GM18868 (cell line): ENCODE measurements around the gene NDUFV1.
A peak's percentile ranks its signal among the peaks of the same experiment; 100 is the strongest.
"Not testable (repeated sequence)": the region's sequence is repeated elsewhere in the genome, so short reads cannot be mapped to it uniquely, and the experiment has no call there.

Source experiments
- ATAC-seq: cut with Tn5 transposase; IDR thresholded peaks from one replicate; pipeline ENCODE4 v1.9.1; 2021; ENCODE audit warnings: mild to moderate bottlenecking, moderate library complexity; ENCODE audit not compliant: unreplicated experiment

The NDUFV1 gene

DNA sequence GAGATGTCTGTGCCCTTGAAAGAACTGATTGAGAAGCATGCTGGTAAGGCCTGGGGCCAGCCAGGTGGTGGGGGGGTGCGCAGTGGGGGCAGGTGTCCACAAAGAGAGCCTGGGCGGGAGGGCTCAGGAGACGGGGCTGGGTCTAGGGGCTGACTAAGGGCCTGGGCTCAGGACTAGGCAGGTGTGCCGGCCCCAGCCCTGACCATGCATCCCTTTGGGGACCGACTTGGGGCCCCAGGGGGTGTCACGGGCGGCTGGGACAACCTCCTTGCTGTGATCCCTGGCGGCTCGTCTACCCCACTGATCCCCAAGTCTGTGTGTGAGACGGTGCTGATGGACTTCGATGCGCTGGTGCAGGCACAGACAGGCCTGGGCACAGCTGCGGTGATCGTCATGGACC, 4.4 kb downstream of the NDUFV1 start:
- no peak for ATAC-seq

DNA sequence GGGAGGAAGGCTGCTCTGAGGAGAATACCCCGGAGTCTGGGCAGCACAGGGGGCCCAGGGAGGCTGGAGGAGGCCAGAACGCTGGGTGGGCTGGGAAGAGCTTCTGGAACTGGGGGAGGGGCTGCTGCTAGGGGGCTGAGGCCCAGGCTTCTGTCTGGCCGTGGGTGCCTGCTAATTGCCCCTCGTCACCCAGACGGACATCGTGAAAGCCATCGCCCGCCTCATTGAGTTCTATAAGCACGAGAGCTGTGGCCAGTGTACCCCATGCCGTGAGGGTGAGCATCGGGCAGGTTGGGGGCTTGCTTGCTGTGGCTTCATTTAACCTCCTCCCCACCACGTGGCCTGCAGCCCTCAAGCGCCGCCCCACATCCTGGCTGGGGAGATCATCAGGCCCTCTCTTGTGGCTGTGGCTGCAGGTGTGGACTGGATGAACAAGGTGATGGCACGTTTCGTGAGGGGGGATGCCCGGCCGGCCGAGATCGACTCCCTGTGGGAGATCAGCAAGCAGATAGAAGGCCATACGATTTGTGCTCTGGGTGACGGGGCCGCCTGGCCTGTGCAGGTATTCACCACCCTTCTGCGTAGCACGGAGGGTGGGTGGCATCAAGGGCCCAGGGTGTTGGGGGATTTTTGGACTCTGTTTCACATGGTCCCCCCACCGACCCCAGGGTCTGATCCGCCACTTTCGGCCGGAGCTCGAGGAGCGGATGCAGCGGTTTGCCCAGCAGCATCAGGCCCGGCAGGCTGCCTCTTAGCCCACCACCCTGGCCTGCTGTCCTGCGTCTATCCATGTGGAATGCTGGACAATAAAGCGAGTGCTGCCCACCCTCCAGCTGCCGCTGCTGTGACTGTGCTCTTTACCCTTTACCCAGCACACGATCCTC, 5.2 kb downstream of the NDUFV1 start:
- no peak for ATAC-seq

DNA sequence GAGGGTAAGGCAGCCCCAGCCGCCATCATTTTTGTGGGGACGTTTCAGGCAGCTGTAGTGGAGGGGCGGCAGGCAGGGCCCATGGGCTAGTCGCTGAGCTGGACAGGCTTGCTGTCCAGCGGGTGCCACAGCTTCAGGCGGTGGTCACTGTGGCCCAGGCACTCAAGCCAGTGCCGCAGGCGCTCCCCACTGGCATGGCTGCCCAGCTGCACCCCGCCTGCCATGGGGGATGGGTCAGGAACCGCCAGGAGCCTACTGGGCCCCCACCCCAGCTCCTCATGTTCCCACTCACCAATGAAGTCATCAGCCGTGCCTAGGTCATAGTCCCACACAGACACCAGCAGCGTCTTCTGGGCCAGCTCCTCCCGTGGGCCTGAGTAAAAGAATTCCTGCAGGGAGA, 6.0 kb downstream of the NDUFV1 start:
- ATAC-seq = no peak

DNA sequence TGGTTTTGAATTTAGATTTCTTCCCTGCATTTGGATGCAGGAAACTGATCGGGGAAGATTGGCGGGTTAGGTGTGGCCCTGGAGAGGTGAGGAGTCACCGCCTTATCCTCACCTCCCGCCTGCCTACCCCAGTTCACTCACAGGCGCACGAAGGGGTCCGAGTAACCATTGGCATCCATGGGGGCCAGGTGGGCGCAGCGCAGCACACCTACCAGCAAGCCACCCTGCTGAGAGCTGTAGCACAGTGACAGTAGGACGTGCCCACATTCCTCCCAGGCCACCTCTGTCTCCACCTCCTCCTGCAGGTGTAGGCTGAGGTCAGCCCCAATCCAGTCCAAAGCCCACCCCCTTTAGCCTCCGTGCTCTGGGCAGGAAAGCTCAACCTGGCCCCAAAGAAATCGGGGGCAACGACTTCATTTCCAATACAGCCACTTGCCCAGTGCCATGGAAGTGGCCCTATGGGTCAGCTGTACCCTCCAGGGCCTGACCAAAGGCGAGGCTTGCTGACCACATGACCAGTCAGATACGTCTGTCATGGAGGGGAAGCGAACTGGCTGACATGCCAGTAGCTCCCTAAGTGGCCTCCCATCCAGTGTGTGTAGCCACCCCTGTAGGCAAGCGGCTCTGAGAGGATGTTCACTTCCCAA, 6.7 kb downstream of the NDUFV1 start:
- ATAC-seq = no peak

DNA sequence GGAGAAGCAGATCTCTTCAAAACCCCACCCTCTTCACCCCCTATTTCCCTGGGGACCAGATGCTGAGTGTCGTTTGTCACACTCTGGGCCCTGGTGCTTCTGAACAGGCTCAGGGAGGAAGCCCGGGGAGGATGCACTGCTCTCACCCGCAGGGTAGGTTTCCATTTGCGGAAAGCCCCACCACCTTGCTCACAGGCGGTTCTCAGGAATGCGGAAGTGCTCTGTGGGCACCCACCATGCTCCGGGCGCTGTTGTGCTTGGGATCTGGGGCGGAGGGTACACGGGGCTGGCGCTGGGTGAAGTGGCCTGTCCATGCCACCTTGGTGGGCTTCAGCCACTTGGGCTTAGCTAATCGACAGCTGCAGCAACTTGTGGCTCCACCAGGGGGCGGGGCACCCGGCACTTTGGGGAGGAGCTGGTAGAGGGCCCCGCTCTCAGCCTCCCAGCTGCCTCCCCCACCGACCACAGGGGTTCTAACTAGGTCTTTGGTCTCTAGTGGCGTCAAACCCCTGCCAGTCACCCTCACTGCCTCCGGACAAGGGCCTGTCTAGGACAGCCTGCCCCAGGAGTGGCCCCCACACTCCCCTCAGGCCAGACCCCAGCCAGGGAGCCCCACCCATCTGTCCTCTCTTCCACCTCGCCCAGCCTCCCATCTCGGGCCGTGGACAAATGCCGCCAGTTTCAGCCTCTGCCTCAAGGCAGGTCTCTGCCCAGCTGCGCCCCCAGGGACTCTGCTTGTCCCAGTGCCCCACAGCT, 7.4 kb downstream of the NDUFV1 start:
- ATAC-seq = peak; percentile 82

DNA sequence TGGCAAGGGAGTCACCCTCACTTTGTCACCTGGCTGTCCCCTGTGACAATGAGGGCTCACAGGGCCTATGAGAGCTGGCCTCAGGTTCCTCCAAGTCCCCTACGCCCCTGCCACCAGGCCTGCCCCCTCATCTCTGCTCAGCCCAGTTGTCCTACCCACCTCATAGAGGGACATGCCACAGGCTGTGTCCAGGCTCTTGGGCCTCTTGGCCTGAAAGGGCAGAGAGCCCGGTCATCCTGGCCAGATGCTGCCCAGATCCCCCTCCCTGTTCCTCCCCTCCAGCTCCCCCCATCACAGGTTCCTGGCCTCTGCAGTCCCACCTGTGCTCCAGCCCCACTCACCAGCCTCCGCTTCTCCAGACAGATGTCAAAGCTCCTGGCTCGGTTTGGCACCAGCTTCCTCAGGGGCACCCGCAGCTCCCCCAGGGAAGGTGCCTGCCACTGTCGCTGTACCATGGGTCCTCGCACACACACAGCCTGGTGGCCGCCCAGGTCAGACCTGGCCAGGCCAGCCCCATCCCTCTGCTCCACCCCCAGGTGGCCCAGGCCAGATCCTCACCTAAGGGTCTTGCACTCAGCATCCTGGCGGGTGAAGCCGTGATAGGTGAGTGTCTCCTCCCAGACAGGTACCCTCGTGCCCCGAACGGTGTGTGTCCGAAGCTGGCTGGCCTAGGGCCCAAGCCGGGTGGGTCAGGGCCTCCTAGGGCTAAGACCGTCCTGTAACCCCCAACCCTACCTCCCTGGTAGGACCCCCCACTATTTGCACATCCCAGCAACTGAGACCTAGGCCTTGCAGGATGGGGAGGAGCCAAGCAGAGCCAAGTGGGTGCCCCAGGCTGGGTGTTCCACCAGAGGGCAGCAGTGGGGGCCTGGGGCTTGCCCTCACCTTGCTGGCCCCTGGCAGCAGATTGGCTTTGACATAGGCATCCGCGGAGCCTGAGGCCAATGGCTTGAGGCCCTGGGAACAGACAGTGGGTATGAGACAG, 8.3 kb downstream of the NDUFV1 start:
- no peak for ATAC-seq

DNA sequence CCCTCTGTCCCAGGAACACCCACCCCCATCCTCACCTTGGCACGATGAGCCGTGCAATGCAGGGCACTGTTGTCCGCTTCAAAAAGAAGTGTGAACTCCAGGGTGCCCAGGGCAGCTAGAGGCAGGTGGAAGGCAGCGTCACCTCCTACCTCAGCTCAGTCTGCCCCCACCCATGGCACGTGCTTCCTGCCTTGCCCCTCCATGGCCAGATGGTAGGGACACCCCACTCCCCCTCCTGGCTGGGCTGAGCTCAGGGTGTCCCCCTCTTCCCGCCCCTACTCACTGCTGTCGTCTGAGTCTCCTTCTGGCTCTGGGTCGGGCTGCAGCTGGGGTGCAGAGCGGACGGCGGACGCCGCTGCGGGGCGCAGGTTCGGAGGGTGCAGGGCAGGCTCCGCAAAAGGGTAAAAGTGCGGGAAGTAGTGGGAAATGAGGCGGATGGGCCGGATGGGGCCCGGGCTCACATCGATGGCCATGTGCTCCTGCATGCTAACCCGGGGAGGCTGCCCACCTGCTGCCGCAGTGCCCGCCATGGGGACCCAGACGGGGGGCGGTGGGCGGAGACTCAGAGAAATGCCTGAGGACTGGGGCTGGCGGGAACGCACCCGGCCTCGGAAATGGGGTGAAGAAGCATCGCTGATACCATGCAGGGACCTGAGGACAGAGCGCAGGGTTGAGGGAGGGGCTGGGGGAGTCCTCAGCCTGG, 9.1 kb downstream of the NDUFV1 start:
- ATAC-seq = no peak

DNA sequence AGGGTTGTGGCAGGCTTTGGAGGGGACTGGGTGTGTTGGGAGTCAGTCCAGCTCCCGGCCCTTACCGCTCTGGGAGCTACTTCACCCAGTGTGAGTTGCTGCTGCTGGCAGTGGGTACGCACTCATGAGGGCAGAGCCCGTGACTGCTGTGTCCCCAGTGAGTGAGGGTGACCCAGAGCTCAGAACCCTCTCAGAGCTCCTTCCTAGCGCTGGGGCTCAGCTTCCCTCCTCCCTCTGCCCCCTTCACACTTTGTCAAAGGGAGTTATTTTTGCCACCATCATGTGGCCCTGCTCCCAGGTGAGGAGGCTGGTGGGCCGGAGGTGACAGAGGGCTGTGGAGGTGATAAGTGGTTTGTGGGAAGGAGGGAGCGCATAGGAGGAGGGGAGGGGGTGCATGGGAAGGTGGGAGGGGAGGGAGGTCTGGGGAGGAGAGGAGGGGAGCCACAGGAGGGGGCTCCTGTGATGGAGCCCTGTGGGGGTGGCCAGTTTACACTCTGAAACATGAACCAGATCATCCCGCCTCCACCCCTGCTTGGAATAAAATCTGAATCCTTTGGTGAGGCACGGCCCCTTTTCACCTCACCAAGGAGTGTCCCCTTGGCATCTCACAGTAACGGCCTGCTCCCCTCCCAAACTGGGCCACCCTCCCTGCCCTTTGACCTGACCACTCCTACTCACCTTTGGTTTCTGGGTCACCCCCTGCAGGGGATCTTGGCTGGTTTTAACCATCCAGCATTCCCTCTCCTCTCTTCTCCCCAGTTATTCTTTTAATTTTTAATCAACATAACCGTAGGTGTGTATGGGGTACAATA, 9.9 kb downstream of the NDUFV1 start:
- ATAC-seq = no peak

DNA sequence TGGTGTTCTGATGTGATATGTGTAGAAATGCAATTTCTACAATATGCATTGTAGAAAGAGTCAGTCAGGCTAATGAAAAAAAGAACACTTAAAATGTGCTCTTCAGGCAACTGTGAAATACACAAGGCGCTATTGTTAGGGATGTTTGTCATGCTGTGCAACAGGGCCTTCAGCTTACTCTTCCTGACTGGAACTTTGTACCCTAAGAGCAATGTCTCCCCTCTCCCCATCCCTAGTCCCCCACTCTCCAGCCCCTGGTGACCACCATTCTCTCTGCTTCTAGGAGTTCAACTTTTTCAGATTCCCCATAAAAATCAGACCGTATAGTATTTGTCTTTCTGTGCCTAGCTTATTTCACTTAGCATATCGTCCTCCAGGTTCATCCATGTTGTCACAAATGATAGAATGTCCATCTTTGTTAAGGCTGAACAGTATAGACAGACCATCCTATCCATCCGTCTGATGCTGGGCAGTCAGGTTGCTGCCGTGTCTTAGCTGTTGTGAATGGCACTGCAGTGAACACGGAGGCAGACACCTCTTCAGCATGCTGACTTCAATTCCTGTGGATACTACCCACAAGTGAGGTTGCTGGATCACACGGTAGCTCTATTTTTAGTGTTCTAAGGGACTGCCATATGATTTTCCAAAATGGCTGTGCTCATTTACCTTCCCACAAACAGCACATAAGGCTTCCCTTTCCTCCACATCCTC, 10.7 kb downstream of the NDUFV1 start:
- ATAC-seq = no peak

DNA sequence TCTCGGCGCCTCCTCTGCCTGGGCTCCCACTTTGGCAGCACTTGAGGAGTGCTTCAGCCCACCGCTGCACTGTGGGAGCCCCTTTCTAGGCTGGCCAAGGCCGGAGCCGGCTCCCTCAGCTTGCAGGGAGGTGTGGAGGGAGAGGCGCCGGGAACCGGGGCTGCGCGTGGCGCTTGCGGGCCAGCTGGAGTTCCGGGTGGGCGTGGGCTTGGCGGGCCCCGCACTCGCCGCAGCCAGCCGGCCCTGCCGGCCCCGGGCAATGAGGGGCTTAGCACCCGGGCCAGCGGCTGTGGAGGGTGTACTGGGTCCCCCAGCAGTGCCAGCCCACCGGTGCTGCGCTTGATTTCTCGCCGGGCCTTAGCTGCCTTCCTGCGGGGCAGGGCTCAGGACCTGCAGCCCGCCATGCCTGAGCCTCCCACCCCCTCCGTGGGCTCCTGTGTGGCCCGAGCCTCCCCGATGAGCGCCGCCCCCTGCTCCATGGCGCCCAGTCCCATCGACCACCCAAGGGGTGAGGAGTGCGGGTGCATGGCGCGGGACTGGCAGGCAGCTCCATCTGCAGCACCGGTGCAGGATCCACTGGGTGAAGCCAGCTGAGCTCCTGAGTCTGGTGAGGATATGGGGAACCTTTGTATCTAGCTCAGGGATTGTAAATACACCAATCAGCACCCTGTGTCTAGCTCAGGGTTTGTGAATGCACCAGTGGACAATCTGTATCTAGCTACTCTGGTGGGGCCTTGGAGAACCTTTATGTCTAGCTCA, 12.3 kb downstream of the NDUFV1 start:
- ATAC-seq = not testable (repeated sequence)

DNA sequence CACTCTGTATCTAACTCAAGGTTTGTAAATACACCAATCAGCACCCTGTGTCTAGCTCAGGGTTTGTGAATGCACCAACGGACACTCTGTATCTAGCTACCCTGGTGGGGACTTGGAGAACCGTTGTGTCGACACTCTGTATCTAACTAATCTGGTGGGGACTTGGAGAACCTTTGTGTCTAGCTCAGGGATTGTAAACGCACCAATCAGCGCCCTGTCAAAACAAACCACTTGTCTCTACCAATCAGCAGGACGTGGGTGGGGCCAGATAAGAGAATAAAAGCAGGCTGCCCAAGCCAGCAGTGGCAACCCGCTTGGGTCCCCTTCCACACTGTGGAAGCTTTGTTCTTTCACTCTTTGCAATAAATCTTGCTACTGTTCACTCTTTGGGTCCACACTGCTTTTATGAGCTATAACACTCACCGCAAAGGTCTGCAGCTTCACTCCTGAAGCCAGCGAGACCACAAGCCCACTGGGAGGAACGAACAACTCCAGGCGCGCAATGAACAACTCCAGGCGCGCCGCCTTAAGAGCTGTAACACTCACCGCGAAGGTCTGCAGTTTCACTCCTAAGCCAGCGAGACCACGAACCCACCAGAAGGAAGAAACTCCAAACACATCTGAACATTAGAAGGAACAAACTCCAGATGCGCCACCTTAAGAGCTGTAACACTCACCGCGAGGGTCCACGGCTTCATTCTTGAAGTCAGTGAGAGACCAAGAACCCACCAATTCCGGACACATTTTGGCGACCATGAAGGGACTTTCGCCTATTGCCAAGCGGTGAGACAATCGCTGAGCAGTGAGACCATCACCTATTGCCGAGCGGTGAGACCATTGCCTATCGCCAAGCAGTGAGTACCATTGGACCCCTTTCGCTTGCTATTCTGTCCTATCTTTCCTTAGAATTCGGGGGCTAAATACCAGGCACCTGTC, 13.2 kb downstream of the NDUFV1 start:
- not testable (repeated sequence) for ATAC-seq

DNA sequence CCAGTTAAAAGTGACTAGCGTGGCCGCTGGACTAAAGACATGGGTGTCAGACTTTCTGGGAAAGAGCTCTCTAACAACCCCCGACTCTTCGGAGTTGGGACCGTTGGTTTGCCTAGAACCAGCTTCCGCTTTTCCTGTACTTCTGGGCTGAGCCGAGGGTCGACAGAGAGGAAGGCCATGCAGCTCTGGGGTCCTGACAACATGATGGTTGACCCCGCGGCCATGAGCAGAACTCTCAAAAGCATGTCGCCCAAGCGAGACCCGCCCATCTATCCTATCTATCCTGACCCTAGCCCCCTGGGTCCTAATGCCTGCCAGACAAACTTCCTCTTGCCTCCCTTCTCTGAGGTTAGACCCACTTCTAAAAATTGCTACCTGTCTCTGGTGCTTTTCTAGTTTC, 13.9 kb downstream of the NDUFV1 start:
- not testable (repeated sequence) for ATAC-seq

DNA sequence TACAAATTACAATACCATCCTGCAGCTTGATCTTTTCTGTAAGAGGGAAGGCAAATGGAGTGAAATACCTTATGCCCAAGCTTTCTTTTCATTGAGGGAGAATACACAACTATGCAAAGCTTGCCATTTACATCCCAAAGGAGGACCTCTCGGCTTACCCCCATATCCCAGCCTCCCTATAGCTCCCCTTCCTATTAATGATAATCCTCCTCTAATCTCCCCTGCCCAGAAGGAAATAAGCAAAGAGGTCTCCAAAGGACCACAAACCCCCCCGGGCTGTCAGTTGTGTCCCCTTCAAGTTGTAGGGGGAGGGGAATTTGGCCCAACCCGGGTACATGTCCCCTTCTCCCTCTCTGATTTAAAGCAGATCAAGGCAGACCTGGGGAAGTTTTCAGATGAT, 15.2 kb downstream of the NDUFV1 start:
- not testable (repeated sequence) for ATAC-seq

DNA sequence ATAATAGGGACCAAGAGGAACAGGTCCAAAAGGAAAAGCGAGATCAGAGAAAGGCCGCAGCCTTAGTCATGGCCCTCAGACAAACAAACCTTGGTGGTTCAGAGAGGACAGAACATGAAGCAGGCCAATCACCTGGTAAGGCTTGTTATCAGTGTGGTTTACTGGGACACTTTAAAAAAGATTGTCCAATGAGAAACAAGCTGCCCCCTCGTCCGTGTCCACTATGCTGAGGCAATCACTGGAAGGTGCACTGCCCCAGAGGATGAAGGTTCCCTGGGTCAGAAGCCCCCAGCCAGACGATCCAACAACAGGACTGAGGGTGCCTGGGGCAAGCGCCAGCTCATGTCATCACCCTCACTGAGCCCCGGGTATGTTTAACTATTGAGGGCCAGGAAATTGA, 16.2 kb downstream of the NDUFV1 start:
- not testable (repeated sequence) for ATAC-seq

DNA sequence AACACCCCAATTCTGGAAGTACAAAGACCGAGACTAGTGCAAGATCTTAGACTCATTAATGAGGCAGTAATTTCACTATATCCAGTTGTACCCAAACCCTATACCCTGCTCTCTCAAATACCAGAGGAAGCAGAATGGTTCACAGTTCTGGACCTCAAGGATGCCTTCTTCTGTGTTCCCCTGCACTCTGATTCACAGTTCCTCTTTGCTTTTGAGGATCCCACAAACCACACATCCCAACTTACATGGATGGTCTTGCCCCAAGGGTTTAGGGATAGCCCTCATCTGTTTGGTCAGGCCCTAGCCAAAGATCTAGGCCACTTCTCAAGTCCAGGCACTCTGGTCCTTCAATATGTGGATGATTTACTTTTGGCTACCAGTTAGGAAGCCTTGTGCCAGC, 17.1 kb downstream of the NDUFV1 start:
- ATAC-seq = not testable (repeated sequence)

DNA sequence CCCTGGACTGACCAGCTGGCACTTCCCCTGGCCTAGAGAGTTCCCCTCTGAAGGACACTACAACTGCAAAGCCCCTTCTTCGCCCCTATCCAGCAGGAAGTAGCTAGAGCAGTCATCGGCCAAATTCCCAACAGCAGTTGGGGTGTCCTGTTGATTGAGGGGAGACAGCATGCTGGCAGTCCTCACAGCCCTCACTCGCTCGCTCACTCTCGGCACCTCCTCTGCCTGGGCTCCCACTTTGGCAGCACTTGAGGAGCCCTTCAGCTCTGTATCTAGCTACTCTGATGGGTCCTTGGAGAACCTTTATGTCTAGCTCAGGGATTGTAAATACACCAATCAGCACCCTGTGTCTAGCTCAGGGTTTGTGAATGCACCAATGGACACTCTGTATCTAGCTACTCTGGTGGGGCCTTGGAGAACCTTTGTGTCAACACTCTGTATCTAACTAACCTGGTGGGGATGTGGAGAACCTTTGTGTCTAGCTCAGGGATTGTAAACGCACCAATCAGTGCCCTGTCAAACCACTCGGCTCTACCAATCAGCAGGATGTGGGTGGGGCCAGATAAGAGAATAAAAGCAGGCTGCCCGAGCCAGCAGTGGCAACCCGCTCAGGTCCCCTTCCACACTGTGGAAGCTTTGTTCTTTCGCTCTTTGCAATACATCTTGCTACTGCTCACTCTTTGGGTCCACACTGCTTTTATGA, 19.5 kb downstream of the NDUFV1 start:
- ATAC-seq = not testable (repeated sequence)
